Measurements from ENCODE around the gene YEATS4. TPM values are rescaled to one million over a fixed set of nuclear protein-coding genes. Genes with fewer than 3 reads are reported as not detected.

YEATS4 gene
- total and polyA plus RNA-seq, 4 donors, result 12.0 to 15.0 (median 14.1) TPM

GRCh38 chr12:69386921-69387320, 27.4 kb downstream of the YEATS4 start:
- Histone ChIP-seq H3K9me3 (ENCODE audit: control insufficient read depth in 4 of 4, insufficient read depth in 3 of 4, low read length in 3 of 4) (no peaks in the 10 kb centered on the region), H3K27ac (ENCODE audit: low read depth in 1 of 2, low read length in 1 of 2) (no peak overlapping the region), H3K9ac (ENCODE audit: insufficient read depth in 1 of 2, low read length in 2 of 2) (no peak overlapping the region), H3K4me1 (ENCODE audit: control insufficient read depth in 5 of 5, insufficient read depth in 5 of 5, low read length in 5 of 5) (no peaks in the 10 kb centered on the region), H3K36me3 (ENCODE audit: control insufficient read depth in 4 of 4, insufficient read depth in 4 of 4, low read length in 4 of 4) (peaks cover 2 to 10% (median 6%) of the 10 kb centered on the region in 4 donors), H3K4me3 (no peak overlapping the region), H3K27me3 (ENCODE audit: control insufficient read depth in 3 of 3, insufficient read depth in 3 of 3, low read length in 2 of 3) (no peaks in the 10 kb centered on the region)
- WGBS, 2 donors, result 95 to 96% methylated on average over 2 of the region's 2 CpGs
- TF ChIP-seq CTCF (IDR thresholded peaks at IDR 0.05; ENCODE audit: control extremely low read depth, extremely low read depth), result no peak
- DNase-seq, result no peak
- no peak for ATAC-seq (ENCODE audit: insufficient read depth, low FRiP score)

GRCh38 chr12:69388371-69388770, 28.8 kb downstream of the YEATS4 start:
- TF ChIP-seq CTCF (IDR thresholded peaks at IDR 0.05; ENCODE audit: control extremely low read depth, extremely low read depth), result peak; percentile 24
- H3K27ac ChIP-seq (ENCODE audit: low read depth in 1 of 2, low read length in 1 of 2), result no peak overlapping the region
- H3K9me3 ChIP-seq (ENCODE audit: control insufficient read depth in 4 of 4, insufficient read depth in 3 of 4, low read length in 3 of 4), result no peaks in the 10 kb centered on the region
- H3K9ac ChIP-seq (ENCODE audit: insufficient read depth in 1 of 2, low read length in 2 of 2), result no peak overlapping the region
- H3K4me1 ChIP-seq (ENCODE audit: control insufficient read depth in 5 of 5, insufficient read depth in 5 of 5, low read length in 5 of 5), result no peaks in the 10 kb centered on the region
- peaks cover 0 to 9% (median 3%) of the 10 kb centered on the region in 4 donors for H3K36me3 ChIP-seq (ENCODE audit: control insufficient read depth in 4 of 4, insufficient read depth in 4 of 4, low read length in 4 of 4)
- WGBS, 2 donors, result 88 to 94% methylated on average over 1 of the region's 1 CpG
- peak in 2 of 3 donors; percentile 78 to 83 for DNase-seq
- no peak for ATAC-seq (ENCODE audit: insufficient read depth, low FRiP score)
- H3K27me3 ChIP-seq (ENCODE audit: control insufficient read depth in 3 of 3, insufficient read depth in 3 of 3, low read length in 2 of 3), result no peaks in the 10 kb centered on the region
- no peak overlapping the region for H3K4me3 ChIP-seq

GRCh38 chr12:69389831-69390230, 30.3 kb downstream of the YEATS4 start:
- ATAC-seq (ENCODE audit: insufficient read depth, low FRiP score) (no peak), DNase-seq (peak in 1 of 3 donors; percentile 8)
- Histone ChIP-seq H3K36me3 (ENCODE audit: control insufficient read depth in 4 of 4, insufficient read depth in 4 of 4, low read length in 4 of 4) (peaks cover 0 to 9% (median 3%) of the 10 kb centered on the region in 4 donors), H3K27ac (ENCODE audit: low read depth in 1 of 2, low read length in 1 of 2) (no peak overlapping the region), H3K4me3 (no peak overlapping the region), H3K27me3 (ENCODE audit: control insufficient read depth in 3 of 3, insufficient read depth in 3 of 3, low read length in 2 of 3) (no peaks in the 10 kb centered on the region), H3K9me3 (ENCODE audit: control insufficient read depth in 4 of 4, insufficient read depth in 3 of 4, low read length in 3 of 4) (no peaks in the 10 kb centered on the region), H3K9ac (ENCODE audit: insufficient read depth in 1 of 2, low read length in 2 of 2) (no peak overlapping the region), H3K4me1 (ENCODE audit: control insufficient read depth in 5 of 5, insufficient read depth in 5 of 5, low read length in 5 of 5) (no peaks in the 10 kb centered on the region)
- no peak for TF ChIP-seq CTCF (IDR thresholded peaks at IDR 0.05; ENCODE audit: control extremely low read depth, extremely low read depth)
- WGBS, 2 donors, result 26 to 50% methylated on average over 1 of the region's 1 CpG

Data from lung (tissue), 12 donors.